ENCODE data around the gene CROCC2.

Gene CROCC2

GRCh38 chr2:240889601-240890560, 16.3 kb upstream of the CROCC2 start:
- in situ Hi-C loops (cut with HindIII; ENCODE audit: low pct_ligation_motif_present, low pct_unique_long_range_greater_than_20kb, low sequenced_read_pairs) = no loop called here
- no peak for DNase-seq

- in situ Hi-C loops (cut with HindIII; ENCODE audit: low pct_ligation_motif_present, low pct_unique_long_range_greater_than_20kb, low sequenced_read_pairs) = no loop called here
- no peak for DNase-seq
Measured at GRCh38 chr2:240890691-240891090, 15.4 kb upstream of the CROCC2 start.

GRCh38 chr2:240891492-240892340, 14.4 kb upstream of the CROCC2 start:
- in situ Hi-C loops (cut with HindIII; ENCODE audit: low pct_ligation_motif_present, low pct_unique_long_range_greater_than_20kb, low sequenced_read_pairs) = no loop called here
- DNase-seq = no peak

GRCh38 chr2:240892356-240892755, 13.8 kb upstream of the CROCC2 start:
- no peak for DNase-seq
- in situ Hi-C loops (cut with HindIII; ENCODE audit: low pct_ligation_motif_present, low pct_unique_long_range_greater_than_20kb, low sequenced_read_pairs) = no loop called here

- in situ Hi-C loops (cut with HindIII; ENCODE audit: low pct_ligation_motif_present, low pct_unique_long_range_greater_than_20kb, low sequenced_read_pairs) = no loop called here
Measured at GRCh38 chr2:240892925-240893324, 13.2 kb upstream of the CROCC2 start.

GRCh38 chr2:240893363-240893844, 12.7 kb upstream of the CROCC2 start:
- no peak for DNase-seq
- in situ Hi-C loops (cut with HindIII; ENCODE audit: low pct_ligation_motif_present, low pct_unique_long_range_greater_than_20kb, low sequenced_read_pairs) = no loop called here

More at GRCh38 chr2:240892925-240893324, 13.2 kb upstream of the CROCC2 start:
- no peak for DNase-seq

GRCh38 chr2:240894006-240894405, 12.1 kb upstream of the CROCC2 start:
- no peak for DNase-seq
- in situ Hi-C loops (cut with HindIII; ENCODE audit: low pct_ligation_motif_present, low pct_unique_long_range_greater_than_20kb, low sequenced_read_pairs) = no loop called here

GRCh38 chr2:240894836-240895558, 11.1 kb upstream of the CROCC2 start:
- no peak for DNase-seq
- in situ Hi-C loops (cut with HindIII; ENCODE audit: low pct_ligation_motif_present, low pct_unique_long_range_greater_than_20kb, low sequenced_read_pairs) = no loop called here

- in situ Hi-C loops (cut with HindIII; ENCODE audit: low pct_ligation_motif_present, low pct_unique_long_range_greater_than_20kb, low sequenced_read_pairs) = no loop called here
- no peak for DNase-seq
Measured at GRCh38 chr2:240895656-240896388, 10.3 kb upstream of the CROCC2 start, which contains the start of gene MAB21L4. Gene MAB21L4, minus strand, starts transcription at chr2:240896156. Its CDS starts 159 bp downstream, at chr2:240895997.

GRCh38 chr2:240896394-240896793, 9.7 kb upstream of the CROCC2 start:
- no peak for DNase-seq
- in situ Hi-C loops (cut with HindIII; ENCODE audit: low pct_ligation_motif_present, low pct_unique_long_range_greater_than_20kb, low sequenced_read_pairs) = no loop called here

- no peak for DNase-seq
- in situ Hi-C loops (cut with HindIII; ENCODE audit: low pct_ligation_motif_present, low pct_unique_long_range_greater_than_20kb, low sequenced_read_pairs) = no loop called here
Measured at GRCh38 chr2:240896871-240897692, 9.1 kb upstream of the CROCC2 start.

- in situ Hi-C loops (cut with HindIII; ENCODE audit: low pct_ligation_motif_present, low pct_unique_long_range_greater_than_20kb, low sequenced_read_pairs) = no loop called here
- no peak for DNase-seq
Measured at GRCh38 chr2:240898108-240898730, 7.9 kb upstream of the CROCC2 start.

GRCh38 chr2:240898731-240899467, 7.2 kb upstream of the CROCC2 start:
- in situ Hi-C loops (cut with HindIII; ENCODE audit: low pct_ligation_motif_present, low pct_unique_long_range_greater_than_20kb, low sequenced_read_pairs) = no loop called here
- DNase-seq = no peak

GRCh38 chr2:240899468-240899865, 6.7 kb upstream of the CROCC2 start:
- in situ Hi-C loops (cut with HindIII; ENCODE audit: low pct_ligation_motif_present, low pct_unique_long_range_greater_than_20kb, low sequenced_read_pairs) = no loop called here
- no peak for DNase-seq

- in situ Hi-C loops (cut with HindIII; ENCODE audit: low pct_ligation_motif_present, low pct_unique_long_range_greater_than_20kb, low sequenced_read_pairs) = no loop called here
- DNase-seq = no peak
Measured at GRCh38 chr2:240900141-240900860, 5.8 kb upstream of the CROCC2 start.

Measured in ACHN (cell line).